GM12878 (cell line): ENCODE measurements around the gene PDE6D. TPM values are rescaled to one million over a fixed set of nuclear protein-coding genes. Genes with fewer than 3 reads are reported as not detected.

Experiments
- ATAC-seq: fragments of 200-7000 bp; cut with Tn5 transposase; 3 replicates; pipeline ENCODE4 v1.9.1; 2020; ENCODE audit warnings: mild to moderate bottlenecking, moderate library complexity
- BruUV-seq: library from RNA; stranded (reverse); fragments of 400-500 nt; replicated peaks from 2 replicates; lab custom pipeline; 2021; lab: Mats Ljungman, UMichigan
- CTCF ChIA-PET: fragments of 300-600 bp; sonication (Branson Sonifier 250); formaldehyde crosslinking; extraction: SDS; loops from one replicate; lab custom pipeline; 2021; ENCODE audit warnings: inconsistent platforms; lab: Yijun Ruan, JAX
- POLR2A ChIA-PET: fragments of 350-600 bp; formaldehyde crosslinking; extraction: SDS; loops from one replicate; lab custom pipeline; 2021; ENCODE audit warnings: inconsistent platforms; lab: Charles Lee
- RAD21 ChIA-PET: fragments of 300-600 bp; sonication (Branson Sonifier 250); formaldehyde crosslinking; loops from one replicate; lab custom pipeline; 2023; ENCODE audit warnings: antibody characterized with exemption; ENCODE audit not compliant: unreplicated experiment; lab: Charles Lee
- SMC1A ChIA-PET: fragments of 300-600 bp; sonication (Branson Sonifier 250); formaldehyde crosslinking; loops from one replicate; lab custom pipeline; 2023; ENCODE audit not compliant: unreplicated experiment, uncharacterized antibody; lab: Charles Lee
- DNase-seq: peaks from one replicate; pipeline ENCODE4 v3.0.0-alpha.2; 2011; ENCODE audit warnings: low read depth, low spot score
- FAIRE-seq: peaks from 3 replicates; lab custom pipeline; 2011; peaks lifted over from hg19 to GRCh38; lab: Jason Lieb, UNC
- H2AFZ ChIP-seq: 2 replicates; pipeline ENCODE4 v1.6.0; 2011; ENCODE audit warnings: low read depth, low read length, control low read depth; ENCODE audit not compliant: control insufficient read depth
- H3K27ac ChIP-seq: 2 replicates; pipeline ENCODE4 v1.5.1; 2011; ENCODE audit warnings: control low read depth; ENCODE audit not compliant: control insufficient read depth, insufficient read depth
- H3K27me3 ChIP-seq, 2 experiments: replicated peaks in 1 of 2; 2 replicates each; pipeline versions ENCODE4 v1.6.0 to v1.6.1; 2011; ENCODE audit warnings: low read length in 1 of 2; ENCODE audit not compliant: control insufficient read depth in 2 of 2, insufficient read depth in 2 of 2
- H3K36me3 ChIP-seq, 2 experiments: 2 replicates each; pipeline ENCODE4 v1.5.1; 2011; ENCODE audit warnings: low read length in 1 of 2; ENCODE audit not compliant: control insufficient read depth in 2 of 2, insufficient read depth in 2 of 2
- H3K4me1 ChIP-seq: 2 replicates; pipeline ENCODE4 v1.6.1; 2011; ENCODE audit warnings: mild to moderate bottlenecking, low read length, moderate library complexity, mixed read lengths; ENCODE audit not compliant: control insufficient read depth, insufficient read depth
- H3K4me2 ChIP-seq: 2 replicates; pipeline ENCODE4 v1.6.0; 2011; ENCODE audit warnings: control low read depth; ENCODE audit not compliant: control insufficient read depth, insufficient read depth
- H3K4me3 ChIP-seq: fragments of 200-600 bp; sonication (generic); 2 replicates; pipeline ENCODE4 v1.5.1; 2016
- H3K79me2 ChIP-seq: 2 replicates; pipeline ENCODE4 v1.6.0; 2011; ENCODE audit warnings: low read length; ENCODE audit not compliant: control insufficient read depth, insufficient read depth
- H3K9ac ChIP-seq: 2 replicates; pipeline ENCODE4 v1.8.0; 2011; ENCODE audit warnings: low read length, control low read depth, mixed read lengths; ENCODE audit not compliant: control insufficient read depth, insufficient read depth
- H3K9me3 ChIP-seq: replicated peaks from 3 replicates; pipeline ENCODE4 v1.5.1; 2011; ENCODE audit warnings: mild to moderate bottlenecking, low read length; ENCODE audit not compliant: control insufficient read depth, insufficient read depth
- H4K20me1 ChIP-seq: 2 replicates; pipeline ENCODE4 v1.6.0; 2011; ENCODE audit not compliant: control insufficient read depth, insufficient read depth
- BCL11A ChIP-seq: IDR thresholded peaks from 2 replicates; pipeline ENCODE4 v1.6.1; 2011; ENCODE audit warnings: low read depth, low read length
- IRF4 ChIP-seq: IDR thresholded peaks from 2 replicates; pipeline ENCODE4 v1.6.1; 2011; ENCODE audit warnings: low read depth, low read length
- POU2F2 ChIP-seq: IDR thresholded peaks from 3 replicates; pipeline ENCODE4 v1.6.1; 2011; ENCODE audit warnings: low read depth, mild to moderate bottlenecking, low read length, borderline replicate concordance
- ZNF24 ChIP-seq: fragments of 450-650 bp; IDR thresholded peaks from 2 replicates; pipeline ENCODE4 v1.6.1; 2017; ENCODE audit warnings: antibody characterized with exemption, mild to moderate bottlenecking
- WGBS: methylation state at CpG from one replicate; pipeline ENCODE4 v1.1.6; 2016; ENCODE audit warnings: low lambda C conversion rate; ENCODE audit not compliant: insufficient replicate concordance, insufficient coverage; ENCODE audit errors: missing lambda C conversion rate; 5-methylcytosine and 5-hydroxymethylcytosine counted together
- in situ Hi-C: fragments of 300-500 bp; cut with MboI; formaldehyde crosslinking; loops from 9 replicates; pipeline ENCODE4 v1.14.3; 2018; ENCODE audit warnings: mixed read lengths
- intact Hi-C: fragments of 100-400 bp; cut with micrococcal nuclease; formaldehyde crosslinking; loops from one replicate; pipeline ENCODE4 v1.14.2; 2022; ENCODE audit not compliant: unreplicated experiment
- polyA plus RNA-seq, 11 experiments: library from polyadenylated mRNA; depleted of rRNA in 4 of 11; unstranded in 6 of 11; stranded (reverse) in 5 of 11; fragments of >200 nt; fragmentation: Nextera tagmentation in 4 of 11; fragmentation: Illumina TruSeq in 1 of 11; extraction: Ambion mirVana in 4 of 11; extraction: Trizol in 1 of 11; gene quantifications; 1 replicate in 1 of 11; 2 replicates in 10 of 11; pipeline versions ENCODE4 v1.2.1 to v1.2.3, GENCODE V29; 2011 to 2016; ENCODE audit warnings: inconsistent platforms in 2 of 11, missing spikeins in 2 of 11, low read depth in 1 of 11
- total RNA-seq, 4 experiments: library from RNA; depleted of rRNA in 3 of 4; stranded (reverse); fragments of >200 nt in 3 of 4; fragmentation: Illumina TruSeq in 1 of 4; extraction: Trizol in 1 of 4; gene quantifications; 2 replicates each; pipeline versions ENCODE4 v1.2.1 to v1.2.3, GENCODE V29; 2013 to 2021
- TF ChIP-seq, protein P1 (sequence below): fragments of 450-650 bp; IDR thresholded peaks from 2 replicates; pipeline ENCODE4 v1.6.1; 2016; ENCODE audit warnings: mild to moderate bottlenecking

The PDE6D gene
- total and polyA plus RNA-seq, 10 of the 15 experiments (the other 5 are each of a cell fraction or from before 2014, with no cell fraction given), result 8.2 to 69.4 (median 56.2) TPM

DNA sequence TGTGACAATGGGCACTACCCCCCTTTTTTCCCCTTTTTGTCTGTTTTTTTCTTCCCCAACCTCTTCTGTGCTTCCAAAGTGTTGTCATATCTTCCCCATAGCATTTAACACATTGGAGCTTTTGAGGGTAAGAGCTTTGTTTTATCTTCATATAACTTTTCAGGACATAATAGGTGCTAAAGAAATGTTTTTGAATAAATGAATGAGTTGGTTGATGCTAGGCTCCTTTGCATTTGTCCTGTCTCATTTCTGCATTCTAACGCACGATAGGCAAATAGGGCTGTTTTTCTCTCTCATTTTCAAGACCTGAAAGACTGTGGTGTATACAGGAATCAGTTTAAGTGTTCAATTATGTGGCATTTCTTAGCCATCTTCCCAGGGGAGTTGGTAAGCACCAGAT, 4.3 kb upstream of the PDE6D start:
- in situ Hi-C loops (no loop called here), intact Hi-C loops (no loop called here)
- DNase-seq, result peak; percentile 12
- peaks cover 13% of the 10 kb centered on the region for H3K4me1 ChIP-seq
- no peak for ATAC-seq
- H3K4me2 ChIP-seq, result peak overlapping the region; percentile 90
- peak overlapping the region; percentile 86 for H2AFZ ChIP-seq
- H3K36me3 ChIP-seq, result peaks cover 0 to 2% of the 10 kb centered on the region in 2 experiments; a peak in 1 of 4 replicates
- peak overlapping the region; percentile 71 for H3K27ac ChIP-seq
- ChIA-PET POLR2A (interaction anchor here (0.8 to 2.0 kb wide), 9 partner anchors 14 to 174 kb away, joined by 3 to 7 read pairs (median 4); partner anchors contain the start of gene PTMA), CTCF (interaction anchor here (1.0 to 3.4 kb wide), 11 partner anchors 9 to 172 kb away, joined by 3 to 31 read pairs (median 5); no protein-coding TSS in a partner anchor), RAD21 (interaction anchor here (0.6 to 3.4 kb wide), 14 partner anchors 13 to 172 kb away, joined by 3 to 20 read pairs (median 6); partner anchors contain the start of gene PTMA), SMC1A (interaction anchor here (0.6 to 3.2 kb wide), 6 partner anchors 10 to 110 kb away, joined by 3 to 20 read pairs (median 8); no protein-coding TSS in a partner anchor)
- BruUV-seq, result no TSS peak
- H3K9me3 ChIP-seq, result no peaks in the 10 kb centered on the region
- H3K79me2 ChIP-seq, result peaks cover 40% of the 10 kb centered on the region
- no peaks in the 10 kb centered on the region for H3K27me3 ChIP-seq
- 0% methylated on average over 2 of the region's 2 CpGs for WGBS
- TF ChIP-seq, protein P1, sequence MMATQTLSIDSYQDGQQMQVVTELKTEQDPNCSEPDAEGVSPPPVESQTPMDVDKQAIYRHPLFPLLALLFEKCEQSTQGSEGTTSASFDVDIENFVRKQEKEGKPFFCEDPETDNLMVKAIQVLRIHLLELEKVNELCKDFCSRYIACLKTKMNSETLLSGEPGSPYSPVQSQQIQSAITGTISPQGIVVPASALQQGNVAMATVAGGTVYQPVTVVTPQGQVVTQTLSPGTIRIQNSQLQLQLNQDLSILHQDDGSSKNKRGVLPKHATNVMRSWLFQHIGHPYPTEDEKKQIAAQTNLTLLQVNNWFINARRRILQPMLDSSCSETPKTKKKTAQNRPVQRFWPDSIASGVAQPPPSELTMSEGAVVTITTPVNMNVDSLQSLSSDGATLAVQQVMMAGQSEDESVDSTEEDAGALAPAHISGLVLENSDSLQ, result 0 out of 2 replicates have a peak, but pooled peaks have one; percentile 8
- TF ChIP-seq BCL11A (0 out of 2 replicates have a peak, but pooled peaks have one; percentile 15), ZNF24 (peak; percentile 98), IRF4 (no peak), POU2F2 (peak; percentile 44; the same call in 1 of the 3 replicates)
- H3K4me3 ChIP-seq, result peak overlapping the region; percentile 91; the same call in 1 of the 2 replicates
- H4K20me1 ChIP-seq, result no peaks in the 10 kb centered on the region
- FAIRE-seq, result no peak
- H3K9ac ChIP-seq, result peak overlapping the region; percentile 68; the same call in 1 of the 2 replicates
